ENCODE results near the gene ERI2.

GRCh38 chr16:20746461-20746860 is 59.8 kb downstream of the ERI2 start:
- TF ChIP-seq POLR2A (IDR thresholded peaks at IDR 0.05; ENCODE audit: low read depth, low read length) (no peak), CTCF (conservative IDR thresholded peaks at IDR 0.05; ENCODE audit: low read depth, low read length) (no peak), FOS (IDR thresholded peaks at IDR 0.05; ENCODE audit: low read depth, low read length) (no peak), SMC3 (IDR thresholded peaks at IDR 0.05; ENCODE audit: low read depth, low read length) (no peak)

All from IMR-90 (cell line).